Measurements from ENCODE around the gene MMP24.

Gene MMP24

GRCh38 chr20:35281506-35282101 lies 55.1 kb downstream of the MMP24 start:
- DNase-seq: no peak

- DNase-seq: no peak
Observed at GRCh38 chr20:35283441-35284266, 57.2 kb downstream of the MMP24 start.

- peak; percentile 96 for DNase-seq
Observed at GRCh38 chr20:35284267-35284991, 57.9 kb downstream of the MMP24 start, which contains the start of gene EIF6. TSS of gene EIF6 (minus strand) at chr20:35284772. CDS start at chr20:35284487, 285 bp downstream.

GRCh38 chr20:35284992-35285805 lies 58.7 kb downstream of the MMP24 start:
- no peak for DNase-seq

GRCh38 chr20:35285806-35286076 lies 59.3 kb downstream of the MMP24 start:
- no peak for DNase-seq

- no peak for DNase-seq
Observed at GRCh38 chr20:35286077-35286898, 59.8 kb downstream of the MMP24 start.

- no peak for DNase-seq
Observed at GRCh38 chr20:35286899-35287508, 60.5 kb downstream of the MMP24 start.

- no peak for DNase-seq
Observed at GRCh38 chr20:35287509-35288324, 61.2 kb downstream of the MMP24 start.

GRCh38 chr20:35288325-35289060 lies 62.0 kb downstream of the MMP24 start:
- no peak for DNase-seq

- DNase-seq: no peak
Observed at GRCh38 chr20:35290186-35290886, 63.8 kb downstream of the MMP24 start.

- DNase-seq: no peak
Observed at GRCh38 chr20:35290887-35291417, 64.5 kb downstream of the MMP24 start.

GRCh38 chr20:35291654-35292503 lies 65.4 kb downstream of the MMP24 start, which contains the start of gene FAM83C:
TSS of gene FAM83C (minus strand) at chr20:35292425. CDS start at chr20:35292304, 121 bp downstream.
- no peak for DNase-seq

GRCh38 chr20:35292504-35293285 lies 66.2 kb downstream of the MMP24 start:
- DNase-seq: peak; percentile 13

GRCh38 chr20:35293303-35294292 lies 67.1 kb downstream of the MMP24 start:
- no peak for DNase-seq

GRCh38 chr20:35294293-35294685 lies 67.8 kb downstream of the MMP24 start:
- no peak for DNase-seq

- DNase-seq: no peak
Observed at GRCh38 chr20:35295058-35295457, 68.6 kb downstream of the MMP24 start.
